Left ventricle myocardium inferior (tissue), 1 donor: ENCODE data around the gene AKT1S1. TPM values are rescaled to one million over a fixed set of nuclear protein-coding genes. Genes with fewer than 3 reads are reported as not detected.

Experiments used
- DNase-seq: peaks from one replicate; pipeline ENCODE4 v3.0.0-alpha.2; 2020
- H3K27ac ChIP-seq: fragments of 200-600 bp; replicated peaks from 2 replicates; pipeline ENCODE4 v1.8.0; 2021
- H3K27me3 ChIP-seq: fragments of 200-600 bp; 2 replicates; pipeline ENCODE4 v1.8.0; 2021; ENCODE audit warnings: low read depth
- H3K36me3 ChIP-seq: fragments of 200-600 bp; 2 replicates; pipeline ENCODE4 v1.8.0; 2021
- H3K4me1 ChIP-seq: fragments of 200-600 bp; 2 replicates; pipeline ENCODE4 v1.8.0; 2021
- H3K4me3 ChIP-seq: fragments of 200-600 bp; 2 replicates; pipeline ENCODE4 v1.8.0; 2021; ENCODE audit warnings: mild to moderate bottlenecking, moderate library complexity
- H3K9me3 ChIP-seq: fragments of 200-600 bp; replicated peaks from 2 replicates; pipeline ENCODE4 v1.8.0; 2021
- CTCF ChIP-seq: fragments of 200-600 bp; IDR thresholded peaks from 2 replicates; pipeline ENCODE4 v1.8.0; 2021; ENCODE audit warnings: antibody characterized with exemption, mild to moderate bottlenecking, borderline replicate concordance
- intact Hi-C: fragments of 100-400 bp; cut with micrococcal nuclease; formaldehyde crosslinking; loops from one replicate; pipeline ENCODE4 v1.11.0; 2022
- total RNA-seq: library from RNA; stranded (reverse); fragmentation: NEBNext Ultra II Directional; extraction: Animal tissue kit (Norgen Biotek cat#: 25700); gene quantifications from one replicate; pipeline ENCODE4 v1.2.1, GENCODE V29; 2021
- donor health status: DM: no; HTN: yes; CAD: no; lungs with severe emphysema.

AKT1S1 gene
- total RNA-seq, 1 donor from 2014 or later = 36.0 TPM

GRCh38 chr19:49832556-49832955, 44.6 kb downstream of the AKT1S1 start:
- intact Hi-C loops = no loop called here
- no peak for TF ChIP-seq CTCF
- DNase-seq = no peak
- H3K9me3 ChIP-seq = no peaks in the 10 kb centered on the region
- no peak overlapping the region for H3K27ac ChIP-seq
- H3K4me1 ChIP-seq = no peaks in the 10 kb centered on the region
- no peaks in the 10 kb centered on the region for H3K27me3 ChIP-seq
- H3K4me3 ChIP-seq = no peak overlapping the region
- peaks cover 93% of the 10 kb centered on the region for H3K36me3 ChIP-seq

- Histone ChIP-seq H3K36me3 (peaks cover 85% of the 10 kb centered on the region), H3K27me3 (no peaks in the 10 kb centered on the region), H3K27ac (no peak overlapping the region), H3K4me3 (no peak overlapping the region), H3K4me1 (no peaks in the 10 kb centered on the region), H3K9me3 (no peaks in the 10 kb centered on the region)
- intact Hi-C loops = no loop called here
- no peak for TF ChIP-seq CTCF
- no peak for DNase-seq
These were observed 45.6 kb downstream of the AKT1S1 start for GRCh38 chr19:49831592-49831991.

- no peak overlapping the region for H3K27ac ChIP-seq
- intact Hi-C loops = no loop called here
These were observed 46.4 kb downstream of the AKT1S1 start for GRCh38 chr19:49830766-49831165.

GRCh38 chr19:49829721-49830120, 47.4 kb downstream of the AKT1S1 start:
- TF ChIP-seq CTCF = no peak

More at GRCh38 chr19:49830766-49831165, 46.4 kb downstream of the AKT1S1 start:
- Histone ChIP-seq H3K9me3 (no peaks in the 10 kb centered on the region), H3K36me3 (peaks cover 76% of the 10 kb centered on the region), H3K27me3 (no peaks in the 10 kb centered on the region), H3K4me1 (no peaks in the 10 kb centered on the region), H3K4me3 (no peak overlapping the region)
- TF ChIP-seq CTCF = no peak
- no peak for DNase-seq

GRCh38 chr19:49829200-49829599, 48.0 kb downstream of the AKT1S1 start:
- no peak for TF ChIP-seq CTCF
- intact Hi-C loops = no loop called here
- peaks cover 68% of the 10 kb centered on the region for H3K36me3 ChIP-seq
- H3K27me3 ChIP-seq = no peaks in the 10 kb centered on the region
- peaks cover 4% of the 10 kb centered on the region for H3K4me1 ChIP-seq
- no peak overlapping the region for H3K27ac ChIP-seq
- DNase-seq = no peak
- H3K4me3 ChIP-seq = no peak overlapping the region
- H3K9me3 ChIP-seq = no peaks in the 10 kb centered on the region

More at GRCh38 chr19:49829721-49830120, 47.4 kb downstream of the AKT1S1 start:
- peaks cover 4% of the 10 kb centered on the region for H3K4me1 ChIP-seq
- no peaks in the 10 kb centered on the region for H3K27me3 ChIP-seq
- peaks cover 71% of the 10 kb centered on the region for H3K36me3 ChIP-seq
- H3K4me3 ChIP-seq = no peak overlapping the region
- intact Hi-C loops = no loop called here
- no peak for DNase-seq
- no peaks in the 10 kb centered on the region for H3K9me3 ChIP-seq
- no peak overlapping the region for H3K27ac ChIP-seq

- no peaks in the 10 kb centered on the region for H3K27me3 ChIP-seq
- intact Hi-C loops = no loop called here
These were observed 50.1 kb downstream of the AKT1S1 start for GRCh38 chr19:49827034-49827433.

More at GRCh38 chr19:49827034-49827433, 50.1 kb downstream of the AKT1S1 start:
- H3K9me3 ChIP-seq = no peaks in the 10 kb centered on the region
- no peak overlapping the region for H3K4me3 ChIP-seq
- H3K27ac ChIP-seq = no peak overlapping the region
- DNase-seq = no peak
- H3K4me1 ChIP-seq = peaks cover 4% of the 10 kb centered on the region
- no peak for TF ChIP-seq CTCF
- peaks cover 62% of the 10 kb centered on the region for H3K36me3 ChIP-seq
